Stimulated activated naive CD8-positive, alpha-beta T cell treated with anti-CD3 and anti-CD28 coated beads, Interleukin-15, amount 100 ng/mL, for 72 hours (primary cell): ENCODE results near the gene ARHGEF6.
A peak's percentile ranks its signal among the peaks of the same experiment; 100 is the strongest.
"Not testable (repeated sequence)": the region's sequence is repeated elsewhere in the genome, so short reads cannot be mapped to it uniquely, and the experiment has no call there.

Source experiments
- ATAC-seq: fragments of 150-1000 bp; cut with Tn5 transposase; 2 replicates; pipeline ENCODE4 v1.10.0; 2021; ENCODE audit warnings: mild to moderate bottlenecking, moderate library complexity
- DNase-seq, 2 donors: peaks; one replicate each; pipeline ENCODE4 v3.0.0; 2021 to 2022
- H3K27ac Mint-ChIP-seq, 2 donors: one replicate each; pipeline ENCODE4 v1.8.0; 2022; ENCODE audit warnings: mild to moderate bottlenecking in 2 of 2, mixed read lengths in 2 of 2, moderate library complexity in 2 of 2
- H3K27me3 Mint-ChIP-seq: one replicate; pipeline ENCODE4 v1.8.0; 2022; ENCODE audit warnings: mixed read lengths
- H3K4me1 Mint-ChIP-seq: one replicate; pipeline ENCODE4 v1.8.0; 2022; ENCODE audit warnings: mild to moderate bottlenecking, mixed read lengths
- H3K4me3 Mint-ChIP-seq, 2 donors: one replicate each; pipeline ENCODE4 v1.8.0; 2022; ENCODE audit warnings: mild to moderate bottlenecking in 2 of 2, mixed read lengths in 2 of 2, moderate library complexity in 1 of 2
- H3K9me3 Mint-ChIP-seq, 2 donors: one replicate each; pipeline ENCODE4 v1.8.0; 2022; ENCODE audit warnings: mixed read lengths in 2 of 2

The ARHGEF6 gene, protein sequence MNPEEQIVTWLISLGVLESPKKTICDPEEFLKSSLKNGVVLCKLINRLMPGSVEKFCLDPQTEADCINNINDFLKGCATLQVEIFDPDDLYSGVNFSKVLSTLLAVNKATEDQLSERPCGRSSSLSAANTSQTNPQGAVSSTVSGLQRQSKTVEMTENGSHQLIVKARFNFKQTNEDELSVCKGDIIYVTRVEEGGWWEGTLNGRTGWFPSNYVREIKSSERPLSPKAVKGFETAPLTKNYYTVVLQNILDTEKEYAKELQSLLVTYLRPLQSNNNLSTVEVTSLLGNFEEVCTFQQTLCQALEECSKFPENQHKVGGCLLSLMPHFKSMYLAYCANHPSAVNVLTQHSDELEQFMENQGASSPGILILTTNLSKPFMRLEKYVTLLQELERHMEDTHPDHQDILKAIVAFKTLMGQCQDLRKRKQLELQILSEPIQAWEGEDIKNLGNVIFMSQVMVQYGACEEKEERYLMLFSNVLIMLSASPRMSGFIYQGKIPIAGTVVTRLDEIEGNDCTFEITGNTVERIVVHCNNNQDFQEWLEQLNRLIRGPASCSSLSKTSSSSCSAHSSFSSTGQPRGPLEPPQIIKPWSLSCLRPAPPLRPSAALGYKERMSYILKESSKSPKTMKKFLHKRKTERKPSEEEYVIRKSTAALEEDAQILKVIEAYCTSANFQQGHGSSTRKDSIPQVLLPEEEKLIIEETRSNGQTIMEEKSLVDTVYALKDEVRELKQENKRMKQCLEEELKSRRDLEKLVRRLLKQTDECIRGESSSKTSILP

DNA sequence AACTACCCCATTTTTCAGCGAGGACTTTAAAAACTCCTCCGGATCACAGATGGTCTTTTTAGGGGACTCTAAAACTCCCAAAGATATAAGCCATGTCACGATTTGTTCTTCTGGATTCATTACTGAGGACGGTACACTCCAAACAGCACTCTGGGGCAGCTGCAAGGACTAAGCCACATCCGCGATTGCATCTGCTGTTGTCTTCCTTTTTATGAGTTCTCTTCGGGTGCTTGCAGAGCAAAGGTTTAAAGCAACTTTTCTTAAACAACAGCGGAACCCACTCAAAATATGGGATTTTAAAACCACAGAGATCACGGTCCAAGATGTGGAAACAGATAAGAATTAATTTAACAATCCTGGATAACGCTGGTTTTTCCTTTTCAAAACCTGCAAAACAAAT lies at the start of gene ARHGEF6:
TSS of gene ARHGEF6 (minus strand) at position 170 of the 400 bp plus-strand sequence. CDS start at position 120, 50 bp downstream.
- Mint-ChIP-seq H3K4me3 (peak within 1 kb of the TSS; percentile 74 to 90), H3K9me3 (no peaks in the 10 kb centered on the region), H3K27me3 (no peaks in the 10 kb centered on the region), H3K4me1 (peaks cover 63% of the 10 kb centered on the region), H3K27ac (peak within 1 kb of the TSS; percentile 98)
- ATAC-seq = peak; percentile 78
- peak in 1 of 2 donors; percentile 46 for DNase-seq

DNA sequence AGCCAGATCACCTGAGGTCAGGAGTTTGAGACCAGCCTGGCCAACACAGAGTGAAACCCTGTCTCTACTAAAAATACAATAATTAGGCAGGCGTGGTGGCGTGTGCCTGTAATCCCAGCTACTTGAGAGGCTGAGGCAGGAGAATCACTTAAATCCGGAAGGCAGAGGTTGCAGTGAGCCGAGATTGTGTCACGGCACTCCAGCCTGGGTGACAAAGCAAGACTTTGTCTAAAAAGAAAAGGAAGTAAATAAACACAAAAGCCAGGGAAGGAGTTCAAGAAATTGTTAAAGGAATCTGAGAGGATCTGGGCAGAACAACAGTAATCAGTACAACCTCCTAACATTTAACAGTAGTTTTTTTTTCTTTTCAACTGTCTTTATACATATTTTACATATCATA lies 48.7 kb upstream of the ARHGEF6 start:
- DNase-seq (no peak), ATAC-seq (no peak)
- Mint-ChIP-seq H3K4me3 (no peak overlapping the region), H3K4me1 (no peaks in the 10 kb centered on the region), H3K27me3 (no peaks in the 10 kb centered on the region), H3K27ac (no peak overlapping the region), H3K9me3 (no peaks in the 10 kb centered on the region)

DNA sequence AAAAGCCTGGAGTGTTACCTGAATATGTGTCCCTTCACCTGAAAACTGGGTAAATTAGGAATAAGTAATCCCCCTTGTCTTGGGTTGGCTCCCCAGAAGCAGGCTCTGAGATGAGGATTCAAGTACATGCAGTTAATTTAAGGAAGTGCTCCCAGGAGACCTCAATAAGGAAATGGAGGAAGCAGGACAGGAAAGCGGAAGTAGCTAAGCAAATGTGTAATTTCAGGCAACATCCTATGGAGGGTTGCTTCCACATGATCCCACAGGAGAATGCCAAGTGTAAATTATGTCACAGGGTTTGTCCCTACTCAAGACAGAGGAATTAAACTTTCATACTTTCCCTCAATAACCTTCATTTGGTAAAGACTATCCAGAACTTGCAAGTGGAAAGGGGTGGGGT lies 48.1 kb upstream of the ARHGEF6 start:
- Mint-ChIP-seq H3K4me3 (no peak overlapping the region), H3K27ac (no peak overlapping the region), H3K27me3 (no peaks in the 10 kb centered on the region), H3K9me3 (no peaks in the 10 kb centered on the region), H3K4me1 (no peaks in the 10 kb centered on the region)
- DNase-seq (no peak), ATAC-seq (no peak)

DNA sequence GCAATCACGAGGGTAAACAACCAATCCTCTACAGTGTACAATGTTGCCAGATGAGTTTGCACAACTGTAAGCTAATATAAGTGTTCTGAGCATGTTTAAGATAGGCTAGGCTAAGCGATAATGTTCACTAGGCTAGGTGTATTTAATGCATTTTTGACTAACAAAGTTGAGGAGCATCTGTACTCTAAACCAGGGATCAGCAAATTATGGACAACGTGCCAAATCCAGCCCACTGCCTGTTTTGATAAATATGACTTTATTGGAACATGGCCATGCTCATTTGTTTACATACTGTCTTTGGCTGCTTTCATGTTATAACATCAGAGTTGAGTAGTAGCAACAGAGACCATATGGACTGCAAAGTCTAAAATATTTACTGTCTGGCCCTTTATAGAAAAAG lies 46.3 kb upstream of the ARHGEF6 start:
- ATAC-seq (no peak), DNase-seq (no peak)
- Mint-ChIP-seq H3K4me3 (no peak overlapping the region), H3K27me3 (no peaks in the 10 kb centered on the region), H3K27ac (no peak overlapping the region), H3K4me1 (no peaks in the 10 kb centered on the region), H3K9me3 (no peaks in the 10 kb centered on the region)

DNA sequence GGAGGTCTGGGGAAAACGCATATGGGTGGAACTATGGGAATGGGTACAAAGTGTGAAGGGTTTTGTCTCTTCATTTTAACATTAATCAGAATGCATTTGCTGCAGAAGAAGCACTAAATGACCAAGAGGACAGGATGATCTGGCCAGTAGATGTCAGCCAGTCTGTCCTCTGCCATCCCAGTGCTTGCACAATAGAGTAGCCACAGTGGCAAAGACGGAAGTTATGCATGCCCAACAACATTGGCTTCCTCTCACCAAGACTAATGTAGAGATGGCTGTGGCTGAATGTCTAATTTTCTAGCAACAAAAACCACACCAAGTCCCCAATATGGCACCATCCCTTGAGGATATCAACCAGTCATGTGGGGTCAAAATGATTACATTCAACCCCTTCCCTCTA lies 45.0 kb upstream of the ARHGEF6 start:
- H3K4me1 Mint-ChIP-seq = no peaks in the 10 kb centered on the region
- H3K27ac Mint-ChIP-seq = no peak overlapping the region
- ATAC-seq = no peak
- no peaks in the 10 kb centered on the region for H3K9me3 Mint-ChIP-seq
- no peak overlapping the region for H3K4me3 Mint-ChIP-seq
- H3K27me3 Mint-ChIP-seq = no peaks in the 10 kb centered on the region
- DNase-seq = no peak

DNA sequence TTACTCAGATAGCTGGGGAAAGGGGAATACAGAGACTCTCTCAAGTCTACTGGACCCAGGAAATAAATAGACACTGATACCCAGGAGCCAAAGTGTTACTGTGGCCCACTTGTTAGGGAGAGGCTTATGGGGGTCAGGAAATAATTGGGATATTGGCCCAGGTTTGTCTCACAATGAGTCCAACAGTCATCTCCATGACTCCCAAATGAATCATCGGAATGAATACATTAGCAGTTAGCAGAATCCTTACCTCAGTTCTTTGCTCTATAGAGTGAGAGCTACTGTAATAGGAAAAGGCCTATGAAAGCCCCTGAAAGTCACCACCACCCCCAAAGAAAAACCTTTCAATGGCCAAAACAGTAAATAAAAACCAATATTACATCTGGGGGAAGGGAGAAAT lies 42.4 kb upstream of the ARHGEF6 start:
- DNase-seq (no peak), ATAC-seq (no peak)
- no peak overlapping the region for H3K27ac Mint-ChIP-seq
- H3K27me3 Mint-ChIP-seq = no peaks in the 10 kb centered on the region
- no peak overlapping the region for H3K4me3 Mint-ChIP-seq
- H3K9me3 Mint-ChIP-seq = no peaks in the 10 kb centered on the region
- H3K4me1 Mint-ChIP-seq = no peaks in the 10 kb centered on the region

DNA sequence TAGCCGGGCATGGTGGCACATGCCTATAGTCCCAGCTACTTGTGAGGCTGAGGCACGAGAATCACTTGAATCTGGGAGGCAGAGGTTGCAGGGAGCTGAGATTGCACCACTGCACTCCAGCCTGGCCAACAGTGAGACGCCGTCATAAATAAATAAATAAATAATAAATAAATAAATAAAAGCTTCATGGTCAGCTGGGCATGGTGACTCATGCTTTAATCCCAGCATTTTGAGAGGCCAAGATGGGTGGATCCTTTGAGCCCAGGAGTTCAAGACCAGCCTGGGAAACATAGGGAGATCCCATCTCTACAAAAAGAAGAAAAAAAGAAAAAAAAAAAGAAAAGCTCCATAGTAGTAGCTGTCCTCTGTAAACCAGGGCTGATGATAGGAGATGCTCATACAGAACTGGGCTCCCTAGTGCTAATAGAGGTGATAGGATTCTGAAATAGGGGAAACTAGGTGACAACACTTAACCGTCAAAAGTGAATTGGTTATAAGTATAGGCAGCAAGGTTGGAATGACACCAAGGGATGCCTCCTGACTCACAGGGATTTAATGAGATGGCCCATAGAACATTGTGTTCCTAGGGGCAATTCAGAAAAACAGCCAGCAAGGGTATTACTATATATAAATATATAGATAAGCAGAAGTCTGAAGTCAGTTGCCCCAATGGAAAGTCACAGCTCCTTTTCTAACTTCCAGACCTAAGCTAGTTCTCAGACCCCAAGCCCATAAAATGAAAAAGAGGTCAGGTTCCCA lies 41.8 kb upstream of the ARHGEF6 start:
- H3K4me3 Mint-ChIP-seq = no peak overlapping the region
- no peak for ATAC-seq
- no peaks in the 10 kb centered on the region for H3K4me1 Mint-ChIP-seq
- no peak overlapping the region for H3K27ac Mint-ChIP-seq
- no peak for DNase-seq
- H3K9me3 Mint-ChIP-seq = no peaks in the 10 kb centered on the region
- no peaks in the 10 kb centered on the region for H3K27me3 Mint-ChIP-seq

DNA sequence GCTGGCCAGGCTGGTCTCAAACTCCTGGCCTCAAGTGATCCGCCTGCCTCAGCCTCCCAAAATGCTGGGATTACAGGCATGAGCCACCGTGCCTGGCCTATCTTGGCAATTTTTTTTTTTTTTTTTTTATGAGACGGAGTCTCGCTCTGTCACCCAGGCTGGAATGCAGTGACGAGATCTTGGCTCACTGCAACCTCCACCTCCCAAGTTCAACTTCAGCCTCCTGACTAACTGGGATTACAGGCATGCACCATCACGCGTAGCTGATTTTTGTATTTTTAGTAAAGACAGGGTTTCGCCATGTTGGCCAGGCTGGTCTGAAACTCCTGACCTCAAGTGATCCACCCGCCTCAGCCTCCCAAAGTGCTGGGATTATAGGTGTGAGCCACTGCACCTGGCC lies 39.0 kb upstream of the ARHGEF6 start:
- not testable (repeated sequence) for H3K9me3 Mint-ChIP-seq, H3K4me1 Mint-ChIP-seq, H3K4me3 Mint-ChIP-seq, ATAC-seq, H3K27ac Mint-ChIP-seq, DNase-seq, H3K27me3 Mint-ChIP-seq

DNA sequence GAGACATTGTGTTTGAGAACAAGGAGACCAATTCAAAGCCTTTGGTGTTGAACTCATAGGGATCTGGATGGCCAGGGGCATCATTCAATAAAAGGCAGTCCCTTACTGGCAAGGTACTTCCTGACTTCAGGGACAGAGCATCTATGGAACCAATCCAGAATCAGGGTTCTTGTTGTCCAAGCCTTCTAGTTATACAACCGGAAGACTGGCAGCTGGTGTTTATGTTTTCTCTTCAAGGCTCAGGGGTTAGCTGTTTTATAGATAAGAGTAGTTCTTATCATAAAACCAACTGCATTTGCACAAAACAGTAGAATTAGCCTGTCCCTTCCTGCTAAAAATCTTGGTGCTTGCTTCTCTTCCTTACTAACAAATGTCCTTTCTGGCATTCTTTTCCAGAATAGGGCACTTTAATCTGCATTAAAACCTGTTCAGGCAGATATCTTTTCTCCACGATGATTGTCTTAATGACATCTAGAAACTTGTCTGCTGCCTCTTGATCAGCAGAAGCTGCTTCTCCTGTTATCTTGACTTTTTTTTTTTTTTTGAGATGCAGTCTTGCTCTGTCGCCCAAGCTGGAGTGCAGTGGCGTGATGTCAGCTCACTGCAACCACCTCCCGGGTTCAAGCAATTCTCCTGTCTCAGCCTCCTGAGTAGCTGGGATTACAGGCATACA lies 38.4 kb upstream of the ARHGEF6 start:
- no peak overlapping the region for H3K27ac Mint-ChIP-seq
- no peak for ATAC-seq
- H3K4me3 Mint-ChIP-seq = no peak overlapping the region
- H3K4me1 Mint-ChIP-seq = no peaks in the 10 kb centered on the region
- no peaks in the 10 kb centered on the region for H3K27me3 Mint-ChIP-seq
- no peaks in the 10 kb centered on the region for H3K9me3 Mint-ChIP-seq
- no peak for DNase-seq

DNA sequence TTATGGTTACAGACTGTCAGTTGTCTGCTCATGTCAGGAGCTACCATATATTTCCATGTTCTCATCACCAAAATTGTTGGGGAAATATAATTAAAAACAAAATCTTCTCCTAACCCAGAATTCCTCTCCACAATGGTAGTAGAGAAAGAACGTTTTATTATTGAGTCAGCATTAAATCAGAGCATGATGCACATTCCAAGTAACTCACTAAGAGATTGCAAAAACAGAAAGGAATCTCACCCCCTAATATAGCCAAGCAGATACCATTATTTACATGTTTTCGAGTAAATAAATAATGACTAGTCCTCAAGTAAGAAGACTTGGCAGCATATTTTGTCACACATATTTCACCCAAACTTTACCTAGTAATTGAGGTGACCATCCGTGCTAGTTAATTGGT lies 36.2 kb upstream of the ARHGEF6 start:
- H3K4me1 Mint-ChIP-seq = no peaks in the 10 kb centered on the region
- DNase-seq = no peak

DNA sequence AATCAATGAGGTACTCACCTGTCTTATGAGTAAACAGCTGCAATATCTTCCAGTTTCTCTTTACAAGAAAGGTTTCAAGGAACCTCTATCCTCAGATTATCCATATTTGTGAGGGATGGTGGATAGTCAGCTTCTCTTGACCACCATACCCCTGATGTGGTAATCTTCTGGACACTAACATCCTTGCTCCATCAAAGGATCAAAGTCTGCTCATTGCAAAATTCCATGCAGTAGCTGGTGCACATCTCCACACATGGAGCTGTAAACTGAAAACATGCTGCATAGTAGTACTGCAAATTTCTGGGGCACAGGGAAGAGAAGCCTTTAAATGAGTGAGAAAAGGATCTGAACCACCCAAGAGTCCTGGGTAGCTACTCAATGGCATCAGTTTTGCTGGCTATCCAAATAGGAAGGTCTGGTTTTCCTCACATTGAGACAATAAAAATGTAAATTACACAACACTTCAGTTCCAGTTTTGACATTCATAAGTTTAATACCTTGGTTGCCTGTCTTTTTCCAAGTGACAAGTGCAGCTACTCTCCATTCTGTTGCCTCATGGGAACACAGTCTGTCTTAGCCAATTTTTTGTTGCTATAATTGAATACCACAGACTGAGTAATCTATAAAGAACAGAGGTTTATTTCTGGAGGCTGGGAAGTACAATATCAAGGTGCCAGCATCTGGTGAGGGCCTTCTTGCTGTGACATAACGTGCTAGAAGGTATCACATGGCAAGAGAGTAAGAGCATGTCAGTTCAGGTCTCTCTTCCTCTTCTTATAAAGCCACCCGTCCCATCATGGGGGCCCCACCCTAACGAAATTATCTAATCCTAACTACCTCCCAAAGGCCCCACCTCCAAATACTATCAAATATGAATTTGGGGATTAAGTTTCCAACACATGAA lies 34.4 kb upstream of the ARHGEF6 start:
- DNase-seq (no peak), ATAC-seq (no peak)
- Mint-ChIP-seq H3K27me3 (no peaks in the 10 kb centered on the region), H3K4me1 (peaks cover 7% of the 10 kb centered on the region), H3K27ac (no peak overlapping the region), H3K9me3 (no peaks in the 10 kb centered on the region), H3K4me3 (no peak overlapping the region)

More for the DNA sequence above, 36.2 kb upstream of the ARHGEF6 start:
- Mint-ChIP-seq H3K27ac (no peak overlapping the region), H3K9me3 (no peaks in the 10 kb centered on the region), H3K4me3 (no peak overlapping the region), H3K27me3 (no peaks in the 10 kb centered on the region)
- no peak for ATAC-seq

DNA sequence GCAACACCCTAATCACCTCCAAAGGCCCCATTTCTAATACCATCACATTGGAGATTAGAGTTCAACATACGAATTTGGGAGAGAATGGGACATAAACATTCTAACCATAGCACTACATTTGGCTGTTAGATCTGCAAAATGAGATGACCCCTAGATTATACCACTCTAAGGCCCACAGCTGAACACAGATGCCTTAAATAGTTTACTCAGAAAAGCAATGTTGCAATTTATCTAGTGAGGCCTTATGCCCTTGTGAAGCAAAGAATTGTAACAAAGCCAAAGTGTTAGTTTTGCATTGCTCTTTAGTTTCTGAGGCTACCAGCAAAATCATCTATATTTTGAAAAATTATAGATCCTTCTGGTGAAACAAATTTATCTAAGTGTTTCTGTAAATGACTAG lies 31.6 kb upstream of the ARHGEF6 start:
- no peaks in the 10 kb centered on the region for H3K27me3 Mint-ChIP-seq
- ATAC-seq (no peak), DNase-seq (no peak)
- no peak overlapping the region for H3K4me3 Mint-ChIP-seq
- H3K9me3 Mint-ChIP-seq = no peaks in the 10 kb centered on the region
- peaks cover 7% of the 10 kb centered on the region for H3K4me1 Mint-ChIP-seq
- peak overlapping the region in 1 of 2 donors; percentile 6 for H3K27ac Mint-ChIP-seq

DNA sequence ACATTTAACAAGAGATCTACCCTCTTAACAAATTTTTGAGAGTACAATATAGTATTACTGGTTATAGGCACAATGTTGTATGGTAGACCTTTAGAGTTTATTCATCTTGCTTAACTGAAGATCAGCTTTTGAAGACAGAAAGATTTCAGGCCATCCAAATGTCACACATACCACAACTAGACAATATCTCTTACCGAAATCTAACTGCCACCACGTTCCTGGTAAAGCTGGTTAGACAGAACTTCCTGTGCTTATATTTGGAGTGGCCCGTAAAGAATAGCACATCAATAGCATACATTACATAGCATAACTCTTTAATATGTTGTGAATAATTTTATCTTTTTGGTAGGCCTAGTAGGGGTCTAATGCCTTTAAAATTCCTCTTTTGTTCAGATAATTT lies 29.8 kb upstream of the ARHGEF6 start:
- ATAC-seq (peak; percentile 73), DNase-seq (no peak)
- Mint-ChIP-seq H3K27me3 (no peaks in the 10 kb centered on the region), H3K27ac (peak overlapping the region in 1 of 2 donors; percentile 19), H3K9me3 (no peaks in the 10 kb centered on the region), H3K4me1 (peaks cover 7% of the 10 kb centered on the region), H3K4me3 (peak overlapping the region; percentile 26 to 37)

DNA sequence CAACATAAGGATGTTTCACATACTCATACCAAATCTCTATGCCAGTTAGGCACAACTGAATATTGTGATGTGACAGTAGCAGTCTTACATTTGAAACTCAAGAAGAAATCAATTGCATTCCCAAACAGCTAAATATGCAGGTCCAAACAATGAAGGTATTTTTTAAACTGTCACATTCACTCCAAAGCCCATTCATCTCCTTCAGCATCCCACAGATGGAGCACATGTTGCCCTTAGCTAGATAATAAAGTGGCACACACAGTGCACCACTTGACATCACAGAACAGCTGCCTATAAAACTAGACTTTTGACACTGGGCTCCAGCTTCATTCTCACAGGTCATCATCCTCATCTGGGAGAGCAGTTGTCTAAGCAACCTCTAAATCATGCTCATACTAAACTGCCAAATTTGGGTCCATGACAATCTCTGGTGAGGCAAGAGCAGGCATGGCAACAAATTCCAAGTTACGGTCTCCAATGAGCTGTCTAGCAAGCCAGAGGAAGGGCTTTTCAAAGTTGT lies 26.2 kb upstream of the ARHGEF6 start:
- no peak overlapping the region for H3K27ac Mint-ChIP-seq
- DNase-seq (no peak), ATAC-seq (no peak)
- no peaks in the 10 kb centered on the region for H3K27me3 Mint-ChIP-seq
- no peak overlapping the region for H3K4me3 Mint-ChIP-seq
- peaks cover 7% of the 10 kb centered on the region for H3K4me1 Mint-ChIP-seq
- H3K9me3 Mint-ChIP-seq = no peaks in the 10 kb centered on the region
